ENCODE measurements around the gene PRC1. TPM values are rescaled to one million over a fixed set of nuclear protein-coding genes. Genes with fewer than 3 reads are reported as not detected.
"Not testable (repeated sequence)": the region's sequence is repeated elsewhere in the genome, so short reads cannot be mapped to it uniquely, and the experiment has no call there.

PRC1 gene
- total and polyA plus RNA-seq, 3 donors from 2014 or later = 74.3 to 111 (median 104) TPM

DNA sequence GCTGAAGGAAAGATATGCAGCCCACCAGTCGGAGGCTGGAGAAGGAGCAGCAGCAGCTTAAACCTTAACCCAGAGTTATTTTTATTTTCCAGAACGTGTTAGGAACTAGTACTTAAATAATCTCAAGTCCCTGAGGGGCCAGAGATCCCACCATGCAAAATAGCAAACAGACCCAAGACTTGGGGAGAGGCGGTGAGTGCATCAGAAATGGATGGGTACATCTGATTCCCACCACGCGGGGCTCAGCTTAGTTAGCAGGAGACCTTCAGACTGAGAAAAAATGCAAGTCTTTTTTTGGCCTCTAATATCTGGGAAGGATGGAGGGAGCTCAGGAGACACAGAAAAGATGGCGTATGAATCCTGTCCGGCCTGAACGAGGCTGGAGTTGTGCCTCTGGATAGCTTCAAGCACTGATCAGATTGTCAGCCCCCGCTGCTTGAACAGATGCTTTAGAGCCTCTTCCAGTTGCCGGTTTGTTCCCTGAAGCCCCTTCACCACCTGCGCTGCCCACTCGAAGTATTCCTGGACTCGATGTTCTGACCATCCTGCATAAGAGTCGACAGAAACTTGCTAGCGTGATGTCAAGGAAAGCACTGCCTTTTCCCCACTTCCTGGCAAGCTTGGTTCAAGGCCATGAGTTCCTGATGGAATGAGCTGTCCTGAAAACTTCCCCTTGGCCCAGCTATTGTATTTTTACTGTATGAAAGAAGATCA lies 63.3 kb downstream of the PRC1 start:
- no peaks in the 10 kb centered on the region for H3K27me3 ChIP-seq
- DNase-seq = peak; percentile 42
- WGBS, 2 donors = 13 to 25% methylated on average over 14 to 15 of the region's 15 CpGs
- H3K4me1 ChIP-seq = peaks cover 38% of the 10 kb centered on the region
- H3K36me3 ChIP-seq (ENCODE audit: low read depth, missing control alignments) = no peaks in the 10 kb centered on the region
- no peaks in the 10 kb centered on the region for H3K9me3 ChIP-seq
- no peak for TF ChIP-seq POLR2A (IDR thresholded peaks at IDR 0.05)
- TF ChIP-seq, protein P1, sequence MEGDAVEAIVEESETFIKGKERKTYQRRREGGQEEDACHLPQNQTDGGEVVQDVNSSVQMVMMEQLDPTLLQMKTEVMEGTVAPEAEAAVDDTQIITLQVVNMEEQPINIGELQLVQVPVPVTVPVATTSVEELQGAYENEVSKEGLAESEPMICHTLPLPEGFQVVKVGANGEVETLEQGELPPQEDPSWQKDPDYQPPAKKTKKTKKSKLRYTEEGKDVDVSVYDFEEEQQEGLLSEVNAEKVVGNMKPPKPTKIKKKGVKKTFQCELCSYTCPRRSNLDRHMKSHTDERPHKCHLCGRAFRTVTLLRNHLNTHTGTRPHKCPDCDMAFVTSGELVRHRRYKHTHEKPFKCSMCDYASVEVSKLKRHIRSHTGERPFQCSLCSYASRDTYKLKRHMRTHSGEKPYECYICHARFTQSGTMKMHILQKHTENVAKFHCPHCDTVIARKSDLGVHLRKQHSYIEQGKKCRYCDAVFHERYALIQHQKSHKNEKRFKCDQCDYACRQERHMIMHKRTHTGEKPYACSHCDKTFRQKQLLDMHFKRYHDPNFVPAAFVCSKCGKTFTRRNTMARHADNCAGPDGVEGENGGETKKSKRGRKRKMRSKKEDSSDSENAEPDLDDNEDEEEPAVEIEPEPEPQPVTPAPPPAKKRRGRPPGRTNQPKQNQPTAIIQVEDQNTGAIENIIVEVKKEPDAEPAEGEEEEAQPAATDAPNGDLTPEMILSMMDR (IDR thresholded peaks at IDR 0.05) = no peak
- H3K4me3 ChIP-seq = peak overlapping the region; percentile 66 to 79
- intact Hi-C loops (cut with DNase I; ENCODE audit: low total_unique reads) = no loop called here
- H3K27ac ChIP-seq = peak overlapping the region; percentile 87 to 88

DNA sequence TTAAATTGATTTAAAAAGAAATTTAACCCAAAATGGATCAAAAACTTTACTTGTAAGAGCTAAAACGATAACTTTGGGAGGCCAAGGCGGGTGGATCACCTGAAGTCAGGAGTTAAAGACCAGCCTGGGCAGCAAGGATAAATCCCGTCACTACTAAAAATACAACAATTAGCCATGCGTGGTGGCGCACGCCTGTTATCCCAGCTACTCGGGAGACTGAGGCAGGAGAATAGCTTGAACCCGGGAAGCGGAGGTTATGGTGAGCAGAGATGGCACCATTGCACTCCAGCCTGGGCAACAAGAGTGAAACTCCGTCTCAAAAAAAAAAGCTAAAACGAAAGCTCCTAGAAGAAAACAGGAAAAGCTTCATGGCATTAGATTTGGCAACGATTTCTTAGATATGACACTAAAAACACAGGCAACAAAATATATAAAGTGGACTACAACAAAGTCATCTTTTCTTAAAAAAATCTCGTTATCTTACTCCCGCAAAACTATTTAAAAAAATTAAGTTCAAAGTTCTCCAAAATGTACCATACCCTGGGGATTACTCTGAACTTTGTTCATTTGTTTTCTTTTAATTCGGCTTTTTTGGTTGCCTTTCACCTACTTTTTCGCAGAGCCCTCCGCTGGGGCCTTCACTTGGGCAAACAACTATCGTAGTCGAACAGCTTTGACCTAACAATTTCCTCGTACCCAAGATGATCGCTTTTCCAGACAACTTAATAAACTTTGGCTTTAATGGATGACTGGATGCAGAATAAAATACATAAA lies 64.9 kb downstream of the PRC1 start:
- 31 to 43% methylated on average over 21 of the region's 21 CpGs for WGBS, 2 donors
- Histone ChIP-seq H3K27me3 (no peaks in the 10 kb centered on the region), H3K9me3 (no peaks in the 10 kb centered on the region), H3K4me1 (peaks cover 28% of the 10 kb centered on the region), H3K4me3 (peak overlapping the region; percentile 66 to 79), H3K36me3 (ENCODE audit: low read depth, missing control alignments) (no peaks in the 10 kb centered on the region), H3K27ac (peak overlapping the region; percentile 87 to 88)
- TF ChIP-seq, protein P1 (IDR thresholded peaks at IDR 0.05) = no peak
- TF ChIP-seq POLR2A (IDR thresholded peaks at IDR 0.05) = no peak
- no peak for DNase-seq
- intact Hi-C loops (cut with DNase I; ENCODE audit: low total_unique reads) = no loop called here

GRCh38 chr15:90928106-90928505 lies 66.2 kb downstream of the PRC1 start:
- H3K4me3 ChIP-seq; H3K27me3 ChIP-seq; H3K9me3 ChIP-seq; H3K27ac ChIP-seq; DNase-seq; intact Hi-C loops (cut with DNase I; ENCODE audit: low total_unique reads); H3K36me3 ChIP-seq (ENCODE audit: low read depth, missing control alignments): not testable (repeated sequence)
- WGBS, 2 donors = 88 to 94% methylated on average over 7 of the region's 7 CpGs
- peaks cover 22% of the 10 kb centered on the region for H3K4me1 ChIP-seq

DNA sequence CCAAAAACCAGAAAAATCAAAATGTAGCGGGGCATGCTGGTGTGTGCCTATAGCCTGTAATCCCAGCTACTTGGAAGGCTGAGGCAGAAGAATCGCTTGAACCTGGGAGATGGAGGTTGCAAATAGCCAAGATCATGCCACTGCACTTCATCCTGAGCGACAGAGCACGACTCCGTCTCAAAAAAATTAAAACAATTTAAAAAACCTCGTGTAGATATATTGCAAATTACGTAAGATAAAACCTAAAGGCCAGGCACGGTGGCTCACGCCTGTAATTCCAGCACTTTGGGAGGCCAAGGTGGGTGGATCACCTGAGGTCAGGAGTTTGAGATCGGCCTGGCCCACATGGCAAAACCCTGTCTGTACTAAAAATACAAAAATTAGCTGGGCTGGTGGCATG lies 67.6 kb downstream of the PRC1 start:
- H3K9me3 ChIP-seq; H3K4me3 ChIP-seq; H3K27ac ChIP-seq; DNase-seq; H3K36me3 ChIP-seq (ENCODE audit: low read depth, missing control alignments); H3K27me3 ChIP-seq; intact Hi-C loops (cut with DNase I; ENCODE audit: low total_unique reads): not testable (repeated sequence)
- WGBS, 2 donors = 86 to 93% methylated on average over 10 of the region's 10 CpGs
- H3K4me1 ChIP-seq = peaks cover 14% of the 10 kb centered on the region

DNA sequence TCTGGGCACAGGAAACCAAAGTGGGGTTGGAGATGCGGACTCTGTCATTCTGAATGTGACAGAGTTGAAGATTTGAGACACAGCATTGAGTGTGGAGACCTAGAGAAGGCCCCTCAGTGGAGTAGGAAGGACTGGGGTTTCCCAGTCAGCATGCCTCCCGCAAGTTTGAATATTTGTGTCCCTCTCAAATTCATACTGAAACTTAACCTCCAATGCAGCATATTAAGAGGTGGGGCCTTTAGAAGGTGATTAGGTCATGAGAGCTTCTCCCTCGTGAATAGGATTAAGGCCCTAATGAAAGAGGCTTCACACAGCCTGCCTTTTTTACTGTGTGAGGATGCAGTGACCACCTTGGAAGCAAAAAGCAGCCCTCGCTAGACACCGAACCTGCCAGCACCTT lies 70.0 kb downstream of the PRC1 start:
- TF ChIP-seq, protein P1 (IDR thresholded peaks at IDR 0.05) = no peak
- TF ChIP-seq POLR2A (IDR thresholded peaks at IDR 0.05) = no peak
- 95% methylated on average over 5 of the region's 5 CpGs for WGBS, 2 donors
- Histone ChIP-seq H3K36me3 (ENCODE audit: low read depth, missing control alignments) (no peaks in the 10 kb centered on the region), H3K9me3 (no peaks in the 10 kb centered on the region), H3K27me3 (no peaks in the 10 kb centered on the region), H3K27ac (no peak overlapping the region), H3K4me3 (no peak overlapping the region), H3K4me1 (no peaks in the 10 kb centered on the region)
- DNase-seq = no peak
- intact Hi-C loops (cut with DNase I; ENCODE audit: low total_unique reads) = no loop called here

- WGBS, 2 donors = 89 to 95% methylated on average over 7 of the region's 7 CpGs
- H3K9me3 ChIP-seq; intact Hi-C loops (cut with DNase I; ENCODE audit: low total_unique reads); H3K36me3 ChIP-seq (ENCODE audit: low read depth, missing control alignments); H3K4me3 ChIP-seq; H3K27me3 ChIP-seq; H3K4me1 ChIP-seq; H3K27ac ChIP-seq; DNase-seq: not testable (repeated sequence)
These were observed 71.5 kb downstream of the PRC1 start for GRCh38 chr15:90922712-90923322.

All from testis (tissue), 3 donors.